Fibroblast of gingiva (primary cell): ENCODE measurements around the gene SLC6A3.
"Not testable (repeated sequence)": the region's sequence is repeated elsewhere in the genome, so short reads cannot be mapped to it uniquely, and the experiment has no call there.

Source experiments
- DNase-seq: peaks from one replicate; pipeline ENCODE4 v3.0.0-alpha.2; 2011; ENCODE audit warnings: low read depth

Gene SLC6A3

GRCh38 chr5:1370006-1370405 lies 75.2 kb downstream of the SLC6A3 start:
- DNase-seq: no peak

- no peak for DNase-seq
These were observed 76.5 kb downstream of the SLC6A3 start for GRCh38 chr5:1368756-1369155.

DNA sequence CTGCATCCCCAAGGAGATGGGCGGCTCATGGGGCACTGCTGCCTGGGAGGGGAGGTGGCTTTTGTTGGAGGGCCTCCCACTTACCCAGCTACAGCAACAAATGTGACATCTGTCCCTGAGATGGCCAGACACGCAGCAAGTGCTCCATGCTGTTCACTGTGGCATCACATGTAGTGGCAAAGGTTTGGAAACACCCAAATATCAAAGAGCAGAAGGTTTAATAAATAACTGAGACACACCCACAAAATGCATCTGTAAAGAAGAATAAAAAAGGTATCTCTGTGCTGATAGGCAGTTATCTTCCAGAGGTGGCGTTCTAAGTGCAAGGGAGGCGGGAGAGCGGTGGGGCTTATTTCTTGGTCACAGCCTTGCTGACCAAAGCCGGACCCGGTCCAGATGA lies 77.0 kb downstream of the SLC6A3 start:
- DNase-seq: no peak

DNA sequence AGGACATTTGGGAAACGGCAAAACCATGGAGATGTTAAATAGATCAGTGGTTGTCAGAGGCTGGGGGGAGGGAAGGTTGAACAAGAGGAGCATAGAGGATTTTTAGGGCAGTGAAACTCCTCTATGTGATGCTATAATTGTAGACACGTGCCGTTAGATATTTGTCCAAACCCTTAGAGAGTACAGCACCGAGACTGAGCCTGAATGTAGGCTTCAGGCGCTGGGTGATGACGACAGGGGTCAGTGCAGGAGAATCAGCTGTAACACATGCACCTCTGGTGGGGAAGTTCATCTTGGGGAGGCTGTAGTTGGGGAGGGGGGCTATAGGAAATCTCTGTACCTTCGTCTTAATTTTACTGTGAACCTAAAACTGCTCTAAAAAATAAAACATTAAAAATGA lies 78.1 kb downstream of the SLC6A3 start:
- DNase-seq: no peak

- DNase-seq: no peak
These were observed 78.7 kb downstream of the SLC6A3 start for GRCh38 chr5:1366514-1366913.

GRCh38 chr5:1364211-1364610 lies 81.0 kb downstream of the SLC6A3 start:
- DNase-seq: no peak

GRCh38 chr5:1363581-1363980 lies 81.7 kb downstream of the SLC6A3 start:
- DNase-seq: no peak

GRCh38 chr5:1363160-1363559 lies 82.1 kb downstream of the SLC6A3 start:
- no peak for DNase-seq

- DNase-seq: no peak
These were observed 82.8 kb downstream of the SLC6A3 start for GRCh38 chr5:1362242-1363015.

- no peak for DNase-seq
These were observed 84.4 kb downstream of the SLC6A3 start for GRCh38 chr5:1360861-1361260.

DNA sequence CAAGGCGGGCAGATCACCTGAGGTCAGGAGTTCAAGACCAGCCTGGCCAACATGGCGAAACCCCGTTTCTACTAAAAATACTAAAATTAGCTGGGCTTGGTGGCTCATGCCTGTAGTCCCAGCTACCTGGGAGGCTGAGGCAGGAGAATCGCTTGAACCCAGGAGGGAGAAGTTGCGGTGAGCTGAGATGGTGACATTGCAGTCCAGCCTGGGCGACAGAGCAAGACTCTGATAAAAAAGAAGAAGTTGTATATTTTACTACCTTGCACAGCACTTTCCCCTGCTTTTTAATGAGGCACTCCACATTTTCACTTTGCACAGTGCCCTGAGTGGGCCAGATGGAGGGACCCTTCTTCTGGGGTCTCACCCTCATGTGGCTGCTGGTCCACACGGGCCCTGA lies 84.9 kb downstream of the SLC6A3 start:
- DNase-seq: not testable (repeated sequence)

DNA sequence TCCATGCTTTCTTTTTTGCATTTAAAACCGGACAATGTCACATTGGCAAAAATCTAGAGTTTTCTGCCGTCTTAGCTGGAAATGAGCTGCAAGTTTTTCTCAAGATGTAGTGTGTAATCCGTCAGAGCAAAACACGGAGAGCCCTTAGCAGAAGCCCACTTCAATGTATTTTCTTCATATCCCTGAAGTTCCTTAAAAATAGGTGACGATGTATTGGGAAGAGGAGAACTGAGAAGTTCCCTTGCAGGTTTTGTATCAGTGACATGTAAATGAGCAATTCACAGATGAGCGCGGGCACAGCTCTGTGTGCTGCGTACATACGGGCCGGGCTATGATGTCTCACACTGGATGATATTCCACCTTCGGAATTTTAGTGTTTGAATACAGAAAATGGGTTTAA lies 85.5 kb downstream of the SLC6A3 start:
- no peak for DNase-seq

GRCh38 chr5:1359031-1359645 lies 86.1 kb downstream of the SLC6A3 start:
- DNase-seq: no peak

GRCh38 chr5:1358726-1359025 lies 86.6 kb downstream of the SLC6A3 start:
- DNase-seq: no peak

DNA sequence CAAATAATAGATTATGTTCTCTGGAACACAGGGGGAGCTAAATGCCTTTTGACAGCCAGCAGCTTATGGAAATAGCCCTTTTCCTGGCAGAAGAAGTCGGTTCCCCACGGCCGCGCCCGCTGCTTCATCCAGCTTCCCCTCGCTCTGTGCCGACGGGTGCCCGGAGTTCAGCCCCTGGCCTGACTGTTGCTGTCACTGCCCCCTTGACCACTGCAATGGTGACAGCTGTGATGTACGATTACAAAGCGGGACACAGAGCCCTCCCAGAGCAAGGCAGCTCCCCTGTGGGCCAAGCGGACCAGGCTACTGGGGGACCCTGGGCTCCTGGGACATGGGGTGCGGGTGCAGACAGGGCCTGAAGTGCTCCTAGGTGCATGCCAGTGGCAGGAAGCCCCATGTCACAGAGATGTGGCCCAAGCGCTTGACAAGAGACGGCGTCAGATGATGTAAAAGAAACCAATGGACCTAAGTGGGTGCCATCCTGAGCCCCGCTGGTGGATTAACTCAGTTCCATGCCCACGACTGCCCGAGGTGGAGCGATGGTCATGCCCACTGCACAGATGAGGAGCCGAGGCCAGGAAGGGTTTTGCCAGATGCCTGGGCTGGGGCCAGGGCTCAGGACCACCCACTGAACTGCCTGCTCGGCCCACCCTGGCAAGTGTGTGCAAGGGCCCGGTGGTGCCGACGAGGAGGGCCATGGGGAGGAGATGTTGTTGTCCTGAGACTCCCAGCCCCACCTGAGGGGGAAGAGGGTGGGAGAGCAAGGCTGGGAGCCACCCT lies 87.1 kb downstream of the SLC6A3 start:
- no peak for DNase-seq

DNA sequence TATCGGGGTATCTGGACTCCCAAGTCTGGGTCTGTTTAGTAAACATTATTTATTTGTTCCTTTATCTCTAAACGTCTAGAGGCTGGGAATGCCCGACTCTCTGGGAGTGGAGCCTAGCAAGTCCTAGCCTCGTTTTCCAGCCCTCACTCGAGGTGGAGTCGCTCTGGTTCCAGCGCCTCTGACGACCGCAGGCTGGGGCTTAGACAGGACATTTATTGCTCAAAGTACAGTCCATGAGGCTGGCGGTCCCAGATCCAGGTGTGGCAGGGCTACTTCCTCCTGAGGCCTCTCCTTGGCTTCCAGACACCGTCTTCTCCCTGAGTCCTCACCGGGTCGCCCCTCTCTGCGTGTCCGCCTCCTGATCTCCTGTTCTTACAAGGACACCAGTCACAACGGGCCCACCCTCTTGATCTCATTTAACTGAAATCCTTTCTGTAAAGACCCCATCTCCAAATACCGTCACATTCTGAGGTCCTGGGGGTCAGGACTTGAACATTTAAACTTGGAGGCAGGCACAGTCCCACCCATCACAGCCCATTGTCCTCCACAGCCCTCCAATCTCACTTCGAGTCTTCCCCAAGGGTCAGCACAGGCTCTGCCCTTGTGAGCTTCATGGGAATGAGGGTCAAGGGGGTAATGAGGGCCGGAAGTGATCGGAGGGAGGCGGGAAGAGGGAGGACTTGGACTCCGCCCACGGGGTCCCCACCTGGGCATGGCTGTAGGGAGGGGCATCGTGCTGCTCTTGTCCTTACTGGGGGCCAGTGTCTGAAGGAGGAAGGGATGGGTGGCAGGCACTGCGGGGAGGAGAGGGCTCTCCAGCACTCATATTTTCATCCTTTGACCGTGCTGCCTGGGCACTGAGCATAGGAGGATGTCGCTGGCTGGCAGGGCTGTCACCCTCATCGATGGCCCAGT lies 88.1 kb downstream of the SLC6A3 start:
- no peak for DNase-seq

GRCh38 chr5:1354576-1354975 lies 90.7 kb downstream of the SLC6A3 start:
- no peak for DNase-seq

DNA sequence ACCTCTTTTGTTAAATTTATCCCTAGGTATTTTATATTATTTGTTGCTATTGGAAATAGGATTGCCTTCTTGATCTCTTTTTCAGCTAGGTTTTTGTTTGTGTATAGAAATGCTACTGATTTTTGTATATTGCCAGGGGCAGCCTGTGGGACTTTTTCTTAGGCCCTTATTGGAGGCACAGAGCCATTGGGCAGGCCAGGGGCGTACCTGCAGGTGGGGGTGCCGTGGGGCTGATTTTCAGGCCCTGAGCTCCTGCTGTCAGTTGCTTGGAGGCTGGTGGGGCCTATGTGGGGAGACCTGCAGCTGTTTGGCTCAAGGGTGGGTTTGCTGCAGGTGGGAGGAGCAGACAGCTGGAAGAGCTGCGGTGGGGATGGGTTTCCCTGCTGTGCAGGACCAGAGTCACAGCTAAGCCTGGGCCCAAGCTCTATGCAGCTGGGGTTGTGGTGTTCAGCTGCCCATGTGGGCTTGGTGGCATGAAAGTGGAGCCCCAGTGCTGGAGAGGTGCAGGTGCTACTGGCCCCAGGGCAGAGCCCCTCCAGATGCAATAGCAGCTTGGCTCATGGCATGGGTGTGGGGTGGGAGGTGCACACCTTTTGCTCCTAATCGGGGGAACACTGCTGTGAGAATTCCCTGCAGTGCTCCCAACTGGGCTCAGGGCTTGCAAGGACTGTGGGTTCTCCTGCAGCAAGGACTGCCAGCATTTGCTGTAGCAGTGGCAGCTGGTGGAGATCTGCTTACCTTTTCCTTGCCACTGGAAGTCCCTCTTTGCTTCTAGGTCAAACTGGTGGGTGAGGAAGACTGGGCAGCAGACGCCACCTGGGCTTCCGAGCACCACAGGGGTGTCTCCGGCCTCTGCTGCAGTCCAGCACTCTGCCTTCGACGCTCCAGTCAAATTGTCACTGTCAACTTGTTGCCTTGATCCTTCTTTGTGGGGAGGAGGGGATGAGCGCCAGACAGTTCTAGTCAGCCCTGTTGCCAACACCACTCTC lies 92.7 kb downstream of the SLC6A3 start:
- no peak for DNase-seq

DNA sequence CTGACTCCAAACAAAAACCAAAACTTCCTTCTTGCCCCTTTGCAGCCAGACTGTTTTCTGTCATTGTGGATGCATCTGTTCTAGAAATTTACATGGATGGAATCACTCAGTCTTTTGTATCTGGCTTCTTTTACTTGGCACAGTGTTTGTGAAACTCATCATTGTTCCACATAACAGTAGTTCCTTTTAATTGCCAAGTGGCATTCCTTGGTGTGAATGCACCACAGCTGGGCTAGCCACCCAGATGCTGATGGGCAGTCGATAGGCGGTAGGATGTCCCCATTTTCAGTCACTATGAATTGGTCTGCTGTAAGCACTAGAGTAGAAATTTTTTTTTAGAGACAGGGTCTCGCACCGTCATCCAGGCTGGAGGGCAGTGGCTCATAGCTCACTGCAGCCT lies 94.1 kb downstream of the SLC6A3 start:
- no peak for DNase-seq

DNA sequence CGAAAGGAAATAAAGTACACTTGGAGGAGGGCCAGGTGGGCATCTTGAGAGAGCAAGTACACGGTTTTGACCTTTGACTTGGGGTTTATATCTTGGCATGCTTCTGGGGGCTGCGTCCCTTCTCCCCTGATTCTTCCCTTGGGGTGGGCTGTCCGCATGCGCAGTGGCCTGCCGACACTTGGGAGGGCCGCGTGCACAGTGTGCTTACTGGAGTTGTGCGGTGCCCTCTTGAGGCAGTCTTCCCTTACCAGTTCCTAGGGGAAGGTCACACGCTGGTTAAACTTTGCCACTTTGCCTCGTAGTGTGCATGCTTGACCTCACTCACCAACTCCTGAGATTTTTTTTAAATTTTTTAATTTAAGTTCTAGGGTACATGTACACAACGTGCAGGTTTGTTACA lies 96.0 kb downstream of the SLC6A3 start:
- no peak for DNase-seq

DNA sequence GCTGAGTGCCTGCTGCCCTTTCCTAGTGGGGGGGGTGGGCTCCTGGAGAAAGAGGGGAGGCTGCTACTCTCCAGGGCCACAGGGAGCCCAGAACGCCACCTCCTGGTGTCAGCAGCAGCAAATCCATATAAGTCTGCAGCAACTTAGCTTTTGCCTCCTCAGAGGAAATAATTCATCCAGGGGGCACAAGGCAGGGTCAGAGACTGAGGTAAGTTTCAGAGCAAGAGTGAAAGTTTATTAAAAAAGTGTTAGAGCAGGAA lies 96.3 kb downstream of the SLC6A3 start:
- no peak for DNase-seq
